Gastrocnemius medialis (tissue), 4 donors: ENCODE data around the gene USHBP1.
A peak's percentile ranks its signal among the peaks of the same experiment; 100 is the strongest.

ENCODE experiments used
- POLR2A ChIP-seq, 2 donors: fragments of 450-650 bp; IDR thresholded peaks; one replicate each; pipeline ENCODE4 v1.6.1; 2017; ENCODE audit warnings: antibody characterized with exemption in 2 of 2, mild to moderate bottlenecking in 2 of 2, moderate library complexity in 2 of 2
- TF ChIP-seq, protein P1 (sequence below), 5 experiments: fragments of 450-650 bp in 3 of 5; fragments of 200-600 bp in 2 of 5; sonication (generic) in 2 of 5; IDR thresholded peaks in 4 of 5; conservative IDR thresholded peaks in 1 of 5; 1 replicate in 4 of 5; 2 replicates in 1 of 5; pipeline ENCODE4 v1.5.1; 2016 to 2019; ENCODE audit warnings: antibody characterized with exemption in 5 of 5, mild to moderate bottlenecking in 3 of 5, moderate library complexity in 3 of 5

DNA sequence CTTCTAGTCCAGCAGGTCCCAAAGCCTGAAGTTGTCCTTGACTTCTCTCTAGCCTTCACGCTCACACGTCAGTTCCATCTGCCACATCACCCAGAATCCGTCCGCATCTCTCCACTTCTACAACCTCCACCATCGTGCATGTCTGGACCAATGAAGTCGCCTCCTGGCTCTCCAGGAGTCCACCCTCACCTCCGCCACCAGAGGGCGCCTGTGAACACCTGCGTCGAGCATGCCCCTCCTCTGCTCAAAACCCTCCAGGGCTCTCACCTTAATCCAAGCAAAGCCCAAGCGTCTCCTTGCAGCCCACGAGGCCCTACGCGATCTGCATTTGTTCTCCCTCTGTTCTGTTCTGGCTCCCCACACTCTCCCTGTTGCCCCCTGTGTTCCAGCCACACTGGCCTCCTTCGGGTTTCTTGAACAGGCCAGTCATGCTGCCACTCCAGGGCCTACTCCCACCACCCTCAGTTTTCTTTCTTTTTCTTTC, 3.7 kb downstream of the USHBP1 start:
- TF ChIP-seq, protein P1, sequence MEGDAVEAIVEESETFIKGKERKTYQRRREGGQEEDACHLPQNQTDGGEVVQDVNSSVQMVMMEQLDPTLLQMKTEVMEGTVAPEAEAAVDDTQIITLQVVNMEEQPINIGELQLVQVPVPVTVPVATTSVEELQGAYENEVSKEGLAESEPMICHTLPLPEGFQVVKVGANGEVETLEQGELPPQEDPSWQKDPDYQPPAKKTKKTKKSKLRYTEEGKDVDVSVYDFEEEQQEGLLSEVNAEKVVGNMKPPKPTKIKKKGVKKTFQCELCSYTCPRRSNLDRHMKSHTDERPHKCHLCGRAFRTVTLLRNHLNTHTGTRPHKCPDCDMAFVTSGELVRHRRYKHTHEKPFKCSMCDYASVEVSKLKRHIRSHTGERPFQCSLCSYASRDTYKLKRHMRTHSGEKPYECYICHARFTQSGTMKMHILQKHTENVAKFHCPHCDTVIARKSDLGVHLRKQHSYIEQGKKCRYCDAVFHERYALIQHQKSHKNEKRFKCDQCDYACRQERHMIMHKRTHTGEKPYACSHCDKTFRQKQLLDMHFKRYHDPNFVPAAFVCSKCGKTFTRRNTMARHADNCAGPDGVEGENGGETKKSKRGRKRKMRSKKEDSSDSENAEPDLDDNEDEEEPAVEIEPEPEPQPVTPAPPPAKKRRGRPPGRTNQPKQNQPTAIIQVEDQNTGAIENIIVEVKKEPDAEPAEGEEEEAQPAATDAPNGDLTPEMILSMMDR (IDR thresholded peaks at IDR 0.05 in 4 of 5, conservative IDR thresholded peaks at IDR 0.05 in 1 of 5): peak; percentile 76 to 94 (median 88)
- no peak for TF ChIP-seq POLR2A (IDR thresholded peaks at IDR 0.05)
